ENCODE measurements around the gene GHRHR.
A peak's percentile ranks its signal among the peaks of the same experiment; 100 is the strongest.

Gene GHRHR

GRCh38 chr7:31017721-31018120 is 54.0 kb downstream of the GHRHR start:
- no peaks in the 10 kb centered on the region for H3K4me1 ChIP-seq (ENCODE audit: control insufficient read depth in 1 of 2, insufficient read depth in 2 of 2, low read length in 2 of 2)
- H3K4me3 ChIP-seq (ENCODE audit: low read depth in 1 of 2, low read length in 2 of 2), result no peak overlapping the region
- no peak overlapping the region for H3K27ac ChIP-seq (ENCODE audit: low read length)
- no peaks in the 10 kb centered on the region for H3K27me3 ChIP-seq (ENCODE audit: low read depth, low read length)
- H3K9me3 ChIP-seq (ENCODE audit: control insufficient read depth in 1 of 2, low read length in 2 of 2), result no peaks in the 10 kb centered on the region
- no peaks in the 10 kb centered on the region for H3K36me3 ChIP-seq (ENCODE audit: control insufficient read depth in 1 of 2, insufficient read depth in 2 of 2, low read length in 2 of 2)

GRCh38 chr7:31019509-31019908 is 55.8 kb downstream of the GHRHR start:
- Histone ChIP-seq H3K36me3 (ENCODE audit: control insufficient read depth in 1 of 2, insufficient read depth in 2 of 2, low read length in 2 of 2) (no peaks in the 10 kb centered on the region), H3K4me3 (ENCODE audit: low read depth in 1 of 2, low read length in 2 of 2) (no peak overlapping the region), H3K9me3 (ENCODE audit: control insufficient read depth in 1 of 2, low read length in 2 of 2) (no peaks in the 10 kb centered on the region), H3K27me3 (ENCODE audit: low read depth, low read length) (no peaks in the 10 kb centered on the region), H3K4me1 (ENCODE audit: control insufficient read depth in 1 of 2, insufficient read depth in 2 of 2, low read length in 2 of 2) (no peaks in the 10 kb centered on the region), H3K27ac (ENCODE audit: low read length) (no peak overlapping the region)

DNA sequence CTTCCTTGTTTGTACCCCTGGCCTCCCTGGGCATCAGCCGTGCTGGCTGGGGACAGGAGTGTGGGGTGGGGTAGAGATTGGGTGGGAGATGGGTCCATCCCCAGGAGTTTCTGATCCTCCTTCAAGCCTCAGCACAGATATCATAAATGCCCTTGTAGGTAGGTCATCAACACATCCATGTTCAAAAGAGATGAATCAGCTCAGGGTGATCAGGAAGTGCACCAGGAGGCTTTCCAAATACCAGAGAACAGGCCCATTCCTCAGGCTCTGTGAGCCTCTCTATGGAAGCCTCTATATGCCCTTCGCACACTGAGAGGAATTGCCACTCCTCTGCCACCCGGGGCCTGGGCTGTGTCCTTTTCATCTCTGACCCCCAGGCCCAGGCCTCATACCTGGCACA is 56.4 kb downstream of the GHRHR start:
- Histone ChIP-seq H3K9me3 (ENCODE audit: control insufficient read depth in 1 of 2, low read length in 2 of 2) (no peaks in the 10 kb centered on the region), H3K36me3 (ENCODE audit: control insufficient read depth in 1 of 2, insufficient read depth in 2 of 2, low read length in 2 of 2) (no peaks in the 10 kb centered on the region), H3K4me1 (ENCODE audit: control insufficient read depth in 1 of 2, insufficient read depth in 2 of 2, low read length in 2 of 2) (no peaks in the 10 kb centered on the region), H3K27me3 (ENCODE audit: low read depth, low read length) (no peaks in the 10 kb centered on the region), H3K27ac (ENCODE audit: low read length) (no peak overlapping the region), H3K4me3 (ENCODE audit: low read depth in 1 of 2, low read length in 2 of 2) (no peak overlapping the region)

GRCh38 chr7:31020652-31021051 is 56.9 kb downstream of the GHRHR start:
- no peak overlapping the region for H3K4me3 ChIP-seq (ENCODE audit: low read depth in 1 of 2, low read length in 2 of 2)
- no peaks in the 10 kb centered on the region for H3K4me1 ChIP-seq (ENCODE audit: control insufficient read depth in 1 of 2, insufficient read depth in 2 of 2, low read length in 2 of 2)
- H3K36me3 ChIP-seq (ENCODE audit: control insufficient read depth in 1 of 2, insufficient read depth in 2 of 2, low read length in 2 of 2), result no peaks in the 10 kb centered on the region
- no peaks in the 10 kb centered on the region for H3K9me3 ChIP-seq (ENCODE audit: control insufficient read depth in 1 of 2, low read length in 2 of 2)
- H3K27ac ChIP-seq (ENCODE audit: low read length), result no peak overlapping the region
- no peaks in the 10 kb centered on the region for H3K27me3 ChIP-seq (ENCODE audit: low read depth, low read length)

- no peak overlapping the region for H3K4me3 ChIP-seq (ENCODE audit: low read depth in 1 of 2, low read length in 2 of 2)
- peaks cover 0 to 8% of the 10 kb centered on the region in 2 donors for H3K4me1 ChIP-seq (ENCODE audit: control insufficient read depth in 1 of 2, insufficient read depth in 2 of 2, low read length in 2 of 2)
- no peaks in the 10 kb centered on the region for H3K36me3 ChIP-seq (ENCODE audit: control insufficient read depth in 1 of 2, insufficient read depth in 2 of 2, low read length in 2 of 2)
- no peaks in the 10 kb centered on the region for H3K9me3 ChIP-seq (ENCODE audit: control insufficient read depth in 1 of 2, low read length in 2 of 2)
- H3K27me3 ChIP-seq (ENCODE audit: low read depth, low read length), result no peaks in the 10 kb centered on the region
- H3K27ac ChIP-seq (ENCODE audit: low read length), result no peak overlapping the region
Observed at GRCh38 chr7:31022117-31022516, 58.4 kb downstream of the GHRHR start.

DNA sequence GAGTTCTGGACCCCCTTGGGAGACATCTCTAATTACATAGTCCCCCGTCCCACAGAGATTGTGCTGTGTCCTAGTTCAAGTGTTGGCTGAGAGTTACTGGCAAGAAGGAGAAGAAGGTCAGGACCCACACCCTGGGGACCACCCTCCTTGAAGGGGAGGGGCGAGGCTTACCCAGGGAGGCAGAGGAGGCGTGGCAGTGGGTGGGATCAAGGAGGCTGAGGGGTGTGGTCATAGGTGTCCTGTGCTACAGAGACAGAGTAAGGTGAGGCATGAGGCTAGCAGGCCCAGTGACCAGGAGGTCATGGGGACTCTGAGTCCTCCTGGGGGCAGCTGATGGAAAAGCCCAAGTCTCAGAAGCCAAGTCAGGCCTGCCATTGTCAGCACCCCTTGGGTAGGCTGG is 59.0 kb downstream of the GHRHR start:
- Histone ChIP-seq H3K27ac (ENCODE audit: low read length) (no peak overlapping the region), H3K27me3 (ENCODE audit: low read depth, low read length) (no peaks in the 10 kb centered on the region), H3K4me3 (ENCODE audit: low read depth in 1 of 2, low read length in 2 of 2) (no peak overlapping the region), H3K9me3 (ENCODE audit: control insufficient read depth in 1 of 2, low read length in 2 of 2) (no peaks in the 10 kb centered on the region), H3K4me1 (ENCODE audit: control insufficient read depth in 1 of 2, insufficient read depth in 2 of 2, low read length in 2 of 2) (peaks cover 0 to 8% of the 10 kb centered on the region in 2 donors), H3K36me3 (ENCODE audit: control insufficient read depth in 1 of 2, insufficient read depth in 2 of 2, low read length in 2 of 2) (no peaks in the 10 kb centered on the region)

DNA sequence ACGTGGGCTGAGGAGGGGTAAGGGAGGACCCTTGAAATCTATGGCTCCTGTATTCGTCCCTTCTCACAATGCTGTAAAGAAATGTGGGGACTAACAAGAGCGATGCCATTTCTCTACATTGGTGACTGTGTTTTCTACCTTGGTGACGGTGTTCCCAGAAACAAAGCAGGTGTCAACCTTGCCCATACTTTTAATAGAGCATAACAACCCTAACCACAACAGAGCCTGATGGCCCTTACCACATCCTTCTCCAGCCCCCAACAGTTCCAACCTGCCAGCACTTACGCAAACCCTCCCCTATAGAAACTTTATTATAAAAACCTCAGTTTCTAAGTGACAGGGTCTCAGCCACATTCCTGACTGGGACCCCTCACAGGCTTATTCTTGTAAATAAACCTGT is 60.1 kb downstream of the GHRHR start:
- no peak overlapping the region for H3K4me3 ChIP-seq (ENCODE audit: low read depth in 1 of 2, low read length in 2 of 2)
- peaks cover 0 to 8% of the 10 kb centered on the region in 2 donors for H3K4me1 ChIP-seq (ENCODE audit: control insufficient read depth in 1 of 2, insufficient read depth in 2 of 2, low read length in 2 of 2)
- H3K27ac ChIP-seq (ENCODE audit: low read length), result no peak overlapping the region
- no peaks in the 10 kb centered on the region for H3K9me3 ChIP-seq (ENCODE audit: control insufficient read depth in 1 of 2, low read length in 2 of 2)
- no peaks in the 10 kb centered on the region for H3K36me3 ChIP-seq (ENCODE audit: control insufficient read depth in 1 of 2, insufficient read depth in 2 of 2, low read length in 2 of 2)
- no peaks in the 10 kb centered on the region for H3K27me3 ChIP-seq (ENCODE audit: low read depth, low read length)

DNA sequence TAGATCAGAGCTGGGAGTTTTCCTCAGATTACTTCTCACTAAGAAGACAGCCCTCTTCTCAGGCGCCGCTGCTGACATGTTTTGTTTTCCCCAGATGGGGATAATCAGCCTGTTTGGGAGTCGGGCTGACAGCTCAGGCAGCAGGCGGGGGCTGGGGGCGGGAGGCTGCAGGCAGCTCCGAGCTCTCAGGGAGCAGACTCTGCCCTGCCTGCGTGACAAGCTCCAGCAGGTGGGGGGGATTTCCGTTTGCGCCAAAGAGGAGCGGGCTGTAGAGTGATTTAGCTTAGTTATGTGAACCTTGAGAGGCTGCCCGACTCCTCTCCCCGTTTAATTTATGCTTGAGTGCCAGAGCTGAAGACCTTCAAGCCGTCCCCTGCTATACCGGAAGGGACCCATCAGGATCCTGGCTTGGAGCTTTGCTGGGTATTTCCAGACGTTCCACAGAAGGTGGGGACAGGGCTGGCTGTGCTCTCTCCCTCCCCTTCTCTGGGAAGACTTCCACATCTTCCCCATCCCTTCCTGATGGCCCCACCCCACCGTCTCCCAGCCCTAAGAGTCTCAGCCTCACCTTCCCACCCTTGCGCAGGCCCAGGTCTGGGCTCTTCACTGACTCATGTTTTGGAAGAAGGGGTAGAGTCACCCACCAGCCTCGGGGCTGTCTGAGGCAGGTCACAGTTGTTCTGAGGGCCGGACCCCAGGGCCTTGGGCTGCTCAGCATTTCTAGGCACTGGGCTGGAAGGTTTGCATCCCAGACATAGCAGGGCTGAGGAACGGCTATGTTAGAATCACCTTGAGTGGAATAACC is 63.6 kb downstream of the GHRHR start:
- H3K36me3 ChIP-seq (ENCODE audit: control insufficient read depth in 1 of 2, insufficient read depth in 2 of 2, low read length in 2 of 2), result no peaks in the 10 kb centered on the region
- no peaks in the 10 kb centered on the region for H3K27me3 ChIP-seq (ENCODE audit: low read depth, low read length)
- no peak overlapping the region for H3K27ac ChIP-seq (ENCODE audit: low read length)
- no peaks in the 10 kb centered on the region for H3K9me3 ChIP-seq (ENCODE audit: control insufficient read depth in 1 of 2, low read length in 2 of 2)
- peak overlapping the region in 1 of 2 donors; percentile 16 for H3K4me3 ChIP-seq (ENCODE audit: low read depth in 1 of 2, low read length in 2 of 2)
- H3K4me1 ChIP-seq (ENCODE audit: control insufficient read depth in 1 of 2, insufficient read depth in 2 of 2, low read length in 2 of 2), result peaks cover 0 to 8% of the 10 kb centered on the region in 2 donors

- Histone ChIP-seq H3K27ac (ENCODE audit: low read length) (no peak overlapping the region), H3K9me3 (ENCODE audit: control insufficient read depth in 1 of 2, low read length in 2 of 2) (no peaks in the 10 kb centered on the region), H3K4me3 (ENCODE audit: low read depth in 1 of 2, low read length in 2 of 2) (no peak overlapping the region), H3K27me3 (ENCODE audit: low read depth, low read length) (no peaks in the 10 kb centered on the region), H3K4me1 (ENCODE audit: control insufficient read depth in 1 of 2, insufficient read depth in 2 of 2, low read length in 2 of 2) (peaks cover 0 to 8% of the 10 kb centered on the region in 2 donors), H3K36me3 (ENCODE audit: control insufficient read depth in 1 of 2, insufficient read depth in 2 of 2, low read length in 2 of 2) (no peaks in the 10 kb centered on the region)
Observed at GRCh38 chr7:31028006-31028405, 64.3 kb downstream of the GHRHR start.

GRCh38 chr7:31028417-31028992 is 64.8 kb downstream of the GHRHR start:
- H3K4me3 ChIP-seq (ENCODE audit: low read depth in 1 of 2, low read length in 2 of 2), result no peak overlapping the region
- H3K4me1 ChIP-seq (ENCODE audit: control insufficient read depth in 1 of 2, insufficient read depth in 2 of 2, low read length in 2 of 2), result peaks cover 0 to 8% of the 10 kb centered on the region in 2 donors
- H3K9me3 ChIP-seq (ENCODE audit: control insufficient read depth in 1 of 2, low read length in 2 of 2), result no peaks in the 10 kb centered on the region
- no peaks in the 10 kb centered on the region for H3K36me3 ChIP-seq (ENCODE audit: control insufficient read depth in 1 of 2, insufficient read depth in 2 of 2, low read length in 2 of 2)
- H3K27me3 ChIP-seq (ENCODE audit: low read depth, low read length), result no peaks in the 10 kb centered on the region
- no peak overlapping the region for H3K27ac ChIP-seq (ENCODE audit: low read length)
